Tibial nerve (tissue), 4 donors: ENCODE results near the gene TPPP.
"Not testable (repeated sequence)": the region's sequence is repeated elsewhere in the genome, so short reads cannot be mapped to it uniquely, and the experiment has no call there.

ENCODE experiments used
- EP300 ChIP-seq, 2 donors: sonication (generic); formaldehyde crosslinking; IDR thresholded peaks; one replicate each; pipeline ENCODE4 v1.6.1; 2017; ENCODE audit warnings: antibody characterized with exemption in 2 of 2, mild to moderate bottlenecking in 1 of 2
- POLR2A ChIP-seq, 2 donors: fragments of 450-650 bp; IDR thresholded peaks; one replicate each; pipeline ENCODE4 v1.6.1; 2017; ENCODE audit warnings: antibody characterized with exemption in 2 of 2, mild to moderate bottlenecking in 2 of 2, moderate library complexity in 2 of 2
- TF ChIP-seq, protein P1 (sequence below), 5 experiments: fragments of 200-600 bp in 3 of 5; fragments of 450-650 bp in 2 of 5; sonication (generic) in 3 of 5; IDR thresholded peaks; one replicate each; pipeline ENCODE4 v1.5.1; 2016 to 2019; ENCODE audit warnings: antibody characterized with exemption in 5 of 5, mild to moderate bottlenecking in 3 of 5, moderate library complexity in 2 of 5

- TF ChIP-seq POLR2A, EP300 (IDR thresholded peaks at IDR 0.05): not testable (repeated sequence)
- TF ChIP-seq, protein P1, sequence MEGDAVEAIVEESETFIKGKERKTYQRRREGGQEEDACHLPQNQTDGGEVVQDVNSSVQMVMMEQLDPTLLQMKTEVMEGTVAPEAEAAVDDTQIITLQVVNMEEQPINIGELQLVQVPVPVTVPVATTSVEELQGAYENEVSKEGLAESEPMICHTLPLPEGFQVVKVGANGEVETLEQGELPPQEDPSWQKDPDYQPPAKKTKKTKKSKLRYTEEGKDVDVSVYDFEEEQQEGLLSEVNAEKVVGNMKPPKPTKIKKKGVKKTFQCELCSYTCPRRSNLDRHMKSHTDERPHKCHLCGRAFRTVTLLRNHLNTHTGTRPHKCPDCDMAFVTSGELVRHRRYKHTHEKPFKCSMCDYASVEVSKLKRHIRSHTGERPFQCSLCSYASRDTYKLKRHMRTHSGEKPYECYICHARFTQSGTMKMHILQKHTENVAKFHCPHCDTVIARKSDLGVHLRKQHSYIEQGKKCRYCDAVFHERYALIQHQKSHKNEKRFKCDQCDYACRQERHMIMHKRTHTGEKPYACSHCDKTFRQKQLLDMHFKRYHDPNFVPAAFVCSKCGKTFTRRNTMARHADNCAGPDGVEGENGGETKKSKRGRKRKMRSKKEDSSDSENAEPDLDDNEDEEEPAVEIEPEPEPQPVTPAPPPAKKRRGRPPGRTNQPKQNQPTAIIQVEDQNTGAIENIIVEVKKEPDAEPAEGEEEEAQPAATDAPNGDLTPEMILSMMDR (IDR thresholded peaks at IDR 0.05) = not testable (repeated sequence)
Measured at GRCh38 chr5:729225-729624, 36.1 kb upstream of the TPPP start.
